H1 (cell line): Measurements from ENCODE around the gene ARHGEF19. TPM values are rescaled to one million over a fixed set of nuclear protein-coding genes. Genes with fewer than 3 reads are reported as not detected.
A peak's percentile ranks its signal among the peaks of the same experiment; 100 is the strongest.

ENCODE experiments used
- CTCF ChIA-PET: fragments of 300-600 bp; sonication (Branson Sonifier 250); formaldehyde crosslinking; loops from one replicate; lab custom pipeline; 2021; ENCODE audit not compliant: partially characterized antibody; lab: Charles Lee
- POLR2A ChIA-PET: fragments of 300-600 bp; sonication (Branson Sonifier 250); formaldehyde crosslinking; loops from one replicate; lab custom pipeline; 2021; ENCODE audit warnings: inconsistent platforms; ENCODE audit not compliant: partially characterized antibody; lab: Charles Lee
- DNase-seq, 2 experiments: peaks; one replicate each; pipeline versions ENCODE4 v3.0.0 to v3.0.0-alpha.2; 2010 to 2022; ENCODE audit warnings: low spot score in 2 of 2, low read depth in 1 of 2, mixed read lengths in 1 of 2
- FAIRE-seq: peaks from 2 replicates; lab custom pipeline; 2011; peaks lifted over from hg19 to GRCh38; lab: Jason Lieb, UNC
- H2AFZ ChIP-seq: 2 replicates; pipeline ENCODE4 v1.8.1; 2012; ENCODE audit warnings: low read length, inconsistent platforms
- H2AK5ac ChIP-seq: 2 replicates; pipeline ENCODE4 v1.6.1; 2013; ENCODE audit warnings: low read depth, low read length
- H2BK120ac ChIP-seq: replicated peaks from 2 replicates; pipeline ENCODE3; 2013; ENCODE audit warnings: low read depth, low read length, inconsistent platforms
- H2BK12ac ChIP-seq: 2 replicates; pipeline ENCODE4 v1.6.1; 2013; ENCODE audit warnings: low read depth, low read length
- H2BK15ac ChIP-seq: 2 replicates; pipeline ENCODE4 v1.6.1; 2013; ENCODE audit warnings: low read length
- H2BK20ac ChIP-seq: 2 replicates; pipeline ENCODE4 v1.6.1; 2013; ENCODE audit warnings: low read length
- H2BK5ac ChIP-seq: 2 replicates; pipeline ENCODE4 v1.6.1; 2013; ENCODE audit warnings: low read depth, low read length
- H3K14ac ChIP-seq: 2 replicates; pipeline ENCODE4 v1.6.1; 2013; ENCODE audit warnings: inconsistent platforms; ENCODE audit not compliant: insufficient read length
- H3K18ac ChIP-seq: 2 replicates; pipeline ENCODE4 v1.6.1; 2013; ENCODE audit warnings: low read length; ENCODE audit errors: extremely low read depth
- H3K23ac ChIP-seq: 2 replicates; pipeline ENCODE4 v1.6.1; 2013; ENCODE audit warnings: inconsistent platforms; ENCODE audit not compliant: insufficient read length
- H3K23me2 ChIP-seq: 2 replicates; pipeline ENCODE4 v1.6.1; 2013; ENCODE audit warnings: low read depth, low read length
- H3K27ac ChIP-seq: 2 replicates; pipeline ENCODE4 v1.6.1; 2011; ENCODE audit warnings: low read depth, low read length, inconsistent platforms
- H3K27me3 ChIP-seq, 4 experiments: replicated peaks in 1 of 4; 1 replicate in 1 of 4; 2 replicates in 3 of 4; pipeline versions ENCODE4 v1.6.1 to v1.8.1; 2011 to 2013; ENCODE audit warnings: low read length in 3 of 4, mild to moderate bottlenecking in 3 of 4, inconsistent platforms in 2 of 4, mixed read lengths in 2 of 4, moderate library complexity in 1 of 4; ENCODE audit not compliant: control insufficient read depth in 3 of 4, insufficient read depth in 3 of 4; ENCODE audit errors: extremely low read depth in 1 of 4
- H3K36me3 ChIP-seq, 4 experiments: 2 replicates each; pipeline versions ENCODE4 v1.6.1 to v1.8.1; 2011 to 2013; ENCODE audit warnings: mild to moderate bottlenecking in 4 of 4, low read length in 3 of 4, moderate library complexity in 2 of 4, control low read depth in 1 of 4, inconsistent platforms in 1 of 4; ENCODE audit not compliant: insufficient read depth in 4 of 4, control insufficient read depth in 2 of 4
- H3K4ac ChIP-seq: replicated peaks from 2 replicates; pipeline ENCODE3; 2013; ENCODE audit warnings: low read length, low read depth, mixed read lengths, inconsistent platforms; ENCODE audit not compliant: insufficient read length
- H3K4me1 ChIP-seq, 4 experiments: replicated peaks in 1 of 4; 1 replicate in 1 of 4; 2 replicates in 3 of 4; pipeline versions ENCODE4 v1.6.1 to v1.8.1; 2011 to 2013; ENCODE audit warnings: low read length in 3 of 4, inconsistent platforms in 2 of 4, mixed read lengths in 1 of 4; ENCODE audit not compliant: insufficient read depth in 4 of 4, control insufficient read depth in 3 of 4
- H3K4me2 ChIP-seq, 2 experiments: 2 replicates each; pipeline versions ENCODE4 v1.6.1 to v1.8.1; 2011 to 2013; ENCODE audit warnings: low read depth in 2 of 2, low read length in 2 of 2, control low read depth in 1 of 2, inconsistent platforms in 1 of 2, mild to moderate bottlenecking in 1 of 2; ENCODE audit not compliant: insufficient read depth in 1 of 2
- H3K4me3 ChIP-seq, 4 experiments: fragments of 200-600, 300-600 bp in 1 of 4; sonication (generic), shearing (Covaris generic), sonication (Bioruptor Twin) in 1 of 4; 2 replicates each; pipeline versions ENCODE4 v1.5.1 to v1.8.1; 2011 to 2016; ENCODE audit warnings: low read length in 4 of 4, low read depth in 3 of 4, control low read depth in 2 of 4, inconsistent platforms in 2 of 4, mild to moderate bottlenecking in 2 of 4, mixed read lengths in 1 of 4, moderate library complexity in 1 of 4; ENCODE audit not compliant: insufficient read depth in 2 of 4; ENCODE audit errors: extremely low read depth in 1 of 4
- H3K56ac ChIP-seq: replicated peaks from 2 replicates; pipeline ENCODE3; 2013; ENCODE audit warnings: low read depth, mild to moderate bottlenecking, mixed read lengths, low read length, inconsistent platforms; ENCODE audit not compliant: insufficient read length
- H3K79me1 ChIP-seq: 2 replicates; pipeline ENCODE4 v1.6.1; 2013; ENCODE audit warnings: low read depth, low read length, control low read depth
- H3K79me2 ChIP-seq, 2 experiments: 2 replicates each; pipeline versions ENCODE4 v1.6.1 to v1.8.1; 2012 to 2013; ENCODE audit warnings: low read length in 2 of 2, mild to moderate bottlenecking in 2 of 2, inconsistent platforms in 1 of 2; ENCODE audit not compliant: insufficient read depth in 2 of 2, control insufficient read depth in 1 of 2
- H3K9ac ChIP-seq, 4 experiments: replicated peaks in 1 of 4; 1 replicate in 1 of 4; 2 replicates in 3 of 4; pipeline versions ENCODE4 v1.6.1 to v1.8.1; 2011 to 2013; ENCODE audit warnings: low read depth in 3 of 4, low read length in 3 of 4, control low read depth in 2 of 4, mild to moderate bottlenecking in 2 of 4, moderate library complexity in 2 of 4, inconsistent platforms in 1 of 4; ENCODE audit errors: extremely low read depth in 1 of 4
- H3K9me3 ChIP-seq, 2 experiments: 2 replicates each; pipeline versions ENCODE4 v1.6.1 to v1.8.1; 2012 to 2013; ENCODE audit warnings: mild to moderate bottlenecking in 2 of 2, moderate library complexity in 2 of 2, control low read depth in 1 of 2, inconsistent platforms in 1 of 2, low read depth in 1 of 2, low read length in 1 of 2, mixed read lengths in 1 of 2; ENCODE audit not compliant: insufficient read depth in 2 of 2
- H4K20me1 ChIP-seq, 2 experiments: replicated peaks in 1 of 2; 2 replicates each; pipeline versions ENCODE3 to v1.8.1; 2011 to 2013; ENCODE audit warnings: inconsistent platforms in 2 of 2, low read length in 2 of 2, mild to moderate bottlenecking in 1 of 2; ENCODE audit not compliant: insufficient read depth in 2 of 2, control insufficient read depth in 1 of 2
- H4K5ac ChIP-seq: 2 replicates; pipeline ENCODE4 v1.6.1; 2013; ENCODE audit warnings: low read length, low read depth, mixed read lengths, inconsistent platforms; ENCODE audit not compliant: insufficient read length
- H4K8ac ChIP-seq: 2 replicates; pipeline ENCODE4 v1.8.0; 2013; ENCODE audit warnings: mild to moderate bottlenecking, moderate library complexity, low read length, inconsistent platforms; ENCODE audit not compliant: insufficient read depth; ENCODE audit errors: extremely low read depth
- H4K91ac ChIP-seq: replicated peaks from 2 replicates; pipeline ENCODE3; 2013; ENCODE audit warnings: low read length, mixed read lengths, inconsistent platforms; ENCODE audit not compliant: insufficient read length
- EZH2 ChIP-seq: fragments of 200-600 bp; sonication (generic); IDR thresholded peaks from 2 replicates; pipeline ENCODE4 v1.7.1; 2012; ENCODE audit warnings: low read depth, mild to moderate bottlenecking, moderate library complexity, low read length, inconsistent platforms; ENCODE audit not compliant: severe bottlenecking
- SIRT6 ChIP-seq: IDR thresholded peaks from one replicate; pipeline ENCODE4 v1.7.1; 2012; ENCODE audit warnings: low read length, inconsistent platforms
- WGBS, 2 experiments: shearing (Covaris generic) in 1 of 2; methylation state at CpG; one replicate each; pipeline versions ENCODE4 v1.1.6 to v1.1.7; 2013 to 2015; ENCODE audit warnings: low lambda C conversion rate in 2 of 2, mixed read lengths in 2 of 2, inconsistent platforms in 1 of 2, low coverage in 1 of 2, missing lambda C conversion rate in 1 of 2; ENCODE audit not compliant: insufficient replicate concordance in 2 of 2, insufficient coverage in 1 of 2, insufficient read length in 1 of 2; ENCODE audit errors: extremely low coverage in 1 of 2, missing lambda C conversion rate in 1 of 2; 5-methylcytosine and 5-hydroxymethylcytosine counted together
- polyA plus RNA-seq, 7 experiments: library from polyadenylated mRNA; depleted of rRNA in 3 of 7; stranded (reverse) in 5 of 7; unstranded in 2 of 7; fragments of >200 nt in 5 of 7; fragments of 200-250 nt in 2 of 7; gene quantifications; 1 replicate in 5 of 7; 2 replicates in 1 of 7; 4 replicates in 1 of 7; pipeline versions ENCODE4 v1.2.1 to v1.2.3, GENCODE V29; 2011 to 2013; ENCODE audit warnings: missing spikeins in 2 of 7, mixed read lengths in 2 of 7
- total RNA-seq: library from RNA; stranded (reverse); fragmentation: NEBNext Ultra II Directional; extraction: Animal tissue kit (Norgen Biotek cat#: 25700); gene quantifications from 2 replicates; pipeline ENCODE4 v1.2.1, GENCODE V29; 2021

ARHGEF19 gene
- total and polyA plus RNA-seq, 2 of the 8 experiments (the other 6 are each of a cell fraction or from before 2014, with no cell fraction given), result 47.5 to 56.4 TPM

GRCh38 chr1:16244650-16245285 lies 32.3 kb upstream of the ARHGEF19 start:
- no peaks in the 10 kb centered on the region for H3K79me2 ChIP-seq
- H4K5ac ChIP-seq, result no peak overlapping the region
- peaks cover 0 to 4% (median 0%) of the 10 kb centered on the region in 4 experiments; a peak in 2 of 8 replicates for H3K36me3 ChIP-seq
- H3K4ac ChIP-seq, result no peak overlapping the region
- H3K23ac ChIP-seq, result no peak overlapping the region
- no peak overlapping the region for H2BK120ac ChIP-seq
- H3K56ac ChIP-seq, result no peak overlapping the region
- H3K23me2 ChIP-seq, result no peaks in the 10 kb centered on the region
- peaks cover 2 to 5% of the 10 kb centered on the region in 2 experiments for H4K20me1 ChIP-seq
- no peak overlapping the region for H3K14ac ChIP-seq
- H4K8ac ChIP-seq, result no peak overlapping the region
- no peak overlapping the region for H2AFZ ChIP-seq
- H3K27ac ChIP-seq, result no peak overlapping the region
- H2AK5ac ChIP-seq, result no peak overlapping the region
- H3K79me1 ChIP-seq, result no peaks in the 10 kb centered on the region
- H2BK15ac ChIP-seq, result no peak overlapping the region
- POLR2A ChIA-PET, result interaction anchor here (0.7 to 1.4 kb wide), 5 partner anchors 16 to 118 kb away, joined by 3 to 4 read pairs (median 3); no protein-coding TSS in a partner anchor
- no peaks in the 10 kb centered on the region for H3K9me3 ChIP-seq
- no peak for FAIRE-seq
- H4K91ac ChIP-seq, result no peak overlapping the region
- WGBS, 2 experiments, result 87% methylated on average over 8 of the region's 8 CpGs; no CpG with 5 or more reads in 1 of the 2 experiments
- no peak overlapping the region for H2BK12ac ChIP-seq
- H3K4me3 ChIP-seq, result no peak overlapping the region
- H3K4me2 ChIP-seq, result no peak overlapping the region
- H3K27me3 ChIP-seq, result no peaks in the 10 kb centered on the region
- TF ChIP-seq SIRT6, result no peak
- peak; percentile 25 for TF ChIP-seq EZH2
- no peak overlapping the region for H3K18ac ChIP-seq
- no peak overlapping the region for H2BK5ac ChIP-seq
- peaks cover 0 to 3% (median 0%) of the 10 kb centered on the region in 4 experiments; a peak in 1 of 7 replicates for H3K4me1 ChIP-seq
- no peak overlapping the region for H3K9ac ChIP-seq
- CTCF ChIA-PET, result interaction anchor here (0.7 to 9.0 kb wide), 28 partner anchors 9 to 205 kb away, joined by 3 to 106 read pairs (median 4); partner anchors contain the start of genes ARHGEF19 and CPLANE2
- DNase-seq, result no peak
- no peak overlapping the region for H2BK20ac ChIP-seq
